Osteoblast (primary cell): Measurements from ENCODE around the gene BRD7. TPM values are rescaled to one million over a fixed set of nuclear protein-coding genes. Genes with fewer than 3 reads are reported as not detected.

Experiments
- DNase-seq: peaks from one replicate; pipeline ENCODE4 v3.0.0; 2011; ENCODE audit warnings: low spot score, mixed read lengths; ENCODE audit not compliant: insufficient read length; ENCODE audit errors: missing footprints
- H2AFZ ChIP-seq: 2 replicates; pipeline ENCODE4 v1.6.0; 2011; ENCODE audit warnings: mild to moderate bottlenecking, low read length
- H3K27ac ChIP-seq: 2 replicates; pipeline ENCODE4 v1.5.1; 2011; ENCODE audit warnings: mild to moderate bottlenecking, low read depth, low read length, moderate library complexity
- H3K27me3 ChIP-seq: 2 replicates; pipeline ENCODE4 v1.6.0; 2012; ENCODE audit warnings: mild to moderate bottlenecking, control low read depth, inconsistent platforms, low read length, moderate library complexity; ENCODE audit not compliant: insufficient read depth
- H3K36me3 ChIP-seq: 2 replicates; pipeline ENCODE4 v1.5.1; 2011; ENCODE audit warnings: mild to moderate bottlenecking, low read length, control low read depth, moderate library complexity; ENCODE audit not compliant: insufficient read depth
- H3K4me1 ChIP-seq: 2 replicates; pipeline ENCODE4 v1.5.1; 2011; ENCODE audit warnings: mild to moderate bottlenecking, low read length, control low read depth, moderate library complexity; ENCODE audit not compliant: insufficient read depth
- H3K4me2 ChIP-seq: 2 replicates; pipeline ENCODE4 v1.6.0; 2011; ENCODE audit warnings: mild to moderate bottlenecking, low read length; ENCODE audit not compliant: insufficient read depth
- H3K4me3 ChIP-seq: fragments of 200-600 bp; sonication (generic); 3 replicates; pipeline ENCODE4 v1.5.1; 2012; ENCODE audit warnings: mild to moderate bottlenecking, low read length, inconsistent platforms; ENCODE audit not compliant: insufficient read depth
- H3K79me2 ChIP-seq: 2 replicates; pipeline ENCODE4 v1.6.0; 2012; ENCODE audit warnings: mild to moderate bottlenecking, low read length, control low read depth, inconsistent platforms; ENCODE audit not compliant: insufficient read depth
- H3K9me3 ChIP-seq: 2 replicates; pipeline ENCODE4 v1.5.1; 2011; ENCODE audit warnings: low read depth, low read length, control low read depth
- H4K20me1 ChIP-seq: 2 replicates; pipeline ENCODE4 v1.6.0; 2012; ENCODE audit warnings: mild to moderate bottlenecking, low read length, control low read depth; ENCODE audit not compliant: insufficient read depth
- CTCF ChIP-seq: IDR thresholded peaks from 2 replicates; pipeline ENCODE4 v1.5.1; 2011; ENCODE audit warnings: mild to moderate bottlenecking, low read depth, low read length, moderate library complexity; ENCODE audit errors: extremely low read depth
- total RNA-seq: library from RNA; depleted of rRNA; stranded (reverse); fragments of >200 nt; gene quantifications from 2 replicates; pipeline ENCODE4 v1.2.3, GENCODE V29; 2012

The BRD7 gene
- total RNA-seq, 1 donor, result 22.8 TPM

GRCh38 chr16:50384500-50385135, 15.8 kb upstream of the BRD7 start:
- H4K20me1 ChIP-seq, result no peaks in the 10 kb centered on the region
- H3K9me3 ChIP-seq, result no peaks in the 10 kb centered on the region
- no peaks in the 10 kb centered on the region for H3K36me3 ChIP-seq
- H3K4me1 ChIP-seq, result no peaks in the 10 kb centered on the region
- H3K4me3 ChIP-seq, result no peak overlapping the region
- no peaks in the 10 kb centered on the region for H3K79me2 ChIP-seq
- no peak for TF ChIP-seq CTCF
- peaks cover 5% of the 10 kb centered on the region for H3K27me3 ChIP-seq
- DNase-seq, result no peak
- no peak overlapping the region for H3K4me2 ChIP-seq
- no peak overlapping the region for H2AFZ ChIP-seq
- H3K27ac ChIP-seq, result no peak overlapping the region

- Histone ChIP-seq H3K79me2 (no peaks in the 10 kb centered on the region), H2AFZ (no peak overlapping the region), H3K9me3 (no peaks in the 10 kb centered on the region), H3K27me3 (no peaks in the 10 kb centered on the region), H4K20me1 (no peaks in the 10 kb centered on the region), H3K27ac (no peak overlapping the region), H3K4me3 (no peak overlapping the region), H3K36me3 (no peaks in the 10 kb centered on the region), H3K4me1 (no peaks in the 10 kb centered on the region), H3K4me2 (no peak overlapping the region)
- no peak for TF ChIP-seq CTCF
- DNase-seq, result no peak
Measured at GRCh38 chr16:50381679-50382440, 13.1 kb upstream of the BRD7 start.

GRCh38 chr16:50378417-50378816, 9.6 kb upstream of the BRD7 start:
- Histone ChIP-seq H3K9me3 (no peaks in the 10 kb centered on the region), H3K27ac (no peak overlapping the region), H3K79me2 (no peaks in the 10 kb centered on the region), H4K20me1 (no peaks in the 10 kb centered on the region), H2AFZ (no peak overlapping the region), H3K4me3 (no peak overlapping the region), H3K4me2 (no peak overlapping the region), H3K4me1 (peaks cover under 1% of the 10 kb centered on the region), H3K36me3 (no peaks in the 10 kb centered on the region), H3K27me3 (no peaks in the 10 kb centered on the region)
- no peak for TF ChIP-seq CTCF
- DNase-seq, result no peak

DNA sequence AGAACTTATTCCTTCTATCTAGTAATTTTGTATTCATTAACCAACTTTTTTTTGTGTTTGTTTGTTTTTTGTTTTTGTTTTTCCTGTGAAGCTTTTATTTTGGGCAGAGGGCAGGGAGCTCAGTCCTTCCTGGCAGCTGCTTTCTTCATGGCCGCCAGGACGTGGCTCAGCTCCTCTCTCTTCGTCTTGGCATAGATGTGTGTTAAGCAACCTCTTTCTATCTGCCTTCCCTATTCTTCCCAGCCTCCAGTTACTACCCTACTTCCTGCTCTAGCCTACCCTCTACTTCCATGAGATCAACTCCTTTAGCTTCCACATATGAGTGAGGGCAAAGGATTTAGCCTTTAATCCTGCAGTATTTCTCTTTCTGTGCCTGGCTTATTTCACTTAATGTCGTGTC, 8.2 kb upstream of the BRD7 start:
- H2AFZ ChIP-seq, result no peak overlapping the region
- TF ChIP-seq CTCF, result no peak
- peaks cover 9% of the 10 kb centered on the region for H3K4me1 ChIP-seq
- H3K4me3 ChIP-seq, result no peak overlapping the region
- DNase-seq, result no peak
- H3K27me3 ChIP-seq, result no peaks in the 10 kb centered on the region
- H3K4me2 ChIP-seq, result no peak overlapping the region
- H3K79me2 ChIP-seq, result no peaks in the 10 kb centered on the region
- no peaks in the 10 kb centered on the region for H4K20me1 ChIP-seq
- H3K36me3 ChIP-seq, result no peaks in the 10 kb centered on the region
- H3K9me3 ChIP-seq, result no peaks in the 10 kb centered on the region
- H3K27ac ChIP-seq, result no peak overlapping the region
